Measurements from ENCODE around the gene CCIN.

Gene CCIN

DNA sequence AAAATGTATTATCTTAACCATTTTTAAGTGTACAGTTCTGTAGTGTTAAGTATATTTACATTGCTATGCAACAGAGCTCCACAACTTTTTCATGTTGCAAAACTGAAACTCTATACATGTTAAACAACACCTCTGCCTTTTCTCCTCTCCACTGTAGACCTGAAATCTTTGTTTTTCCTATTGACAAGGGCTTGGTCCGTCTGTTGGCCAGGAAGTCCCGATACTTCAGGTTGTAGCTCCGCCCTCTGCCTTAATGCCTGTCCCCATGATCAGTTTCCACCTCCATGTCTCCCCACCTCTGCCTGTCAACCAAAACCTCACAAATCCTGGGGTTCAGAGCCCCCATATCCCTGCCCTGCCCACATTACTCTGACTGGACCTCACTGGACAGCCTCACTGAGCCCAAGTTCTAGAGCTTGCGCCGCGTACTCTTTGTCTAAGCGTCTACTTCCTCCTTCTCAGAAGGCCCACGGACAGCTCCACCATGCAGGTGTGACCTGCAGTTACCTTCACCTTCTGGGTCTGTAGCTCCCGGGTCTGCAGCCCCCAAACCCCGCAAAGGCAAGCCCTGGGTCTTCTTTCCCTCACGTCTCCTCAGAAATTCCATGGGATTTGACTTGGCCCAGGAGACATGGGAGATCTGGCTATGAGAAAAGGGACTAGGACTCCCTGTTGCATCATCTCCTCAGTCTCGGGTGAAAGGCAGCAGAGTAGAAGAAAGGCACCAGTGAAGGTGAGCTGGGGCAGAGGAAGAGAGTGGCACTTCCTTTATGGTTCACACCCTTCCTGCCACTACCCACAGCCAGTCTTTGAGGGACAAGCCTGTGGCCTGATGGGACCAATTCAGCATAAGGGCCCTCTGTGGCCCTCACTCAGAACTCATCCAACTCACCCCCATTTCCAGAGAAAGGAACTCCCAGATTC lies 24.6 kb upstream of the CCIN start:
- no peak overlapping the region for H2BK15ac ChIP-seq (ENCODE audit: low read length)
- H3K4me1 ChIP-seq (ENCODE audit: control insufficient read depth in 2 of 2, insufficient read depth in 1 of 2, low read depth in 1 of 2, low read length in 2 of 2), result peaks cover 0 to 2% of the 10 kb centered on the region in 2 donors
- H3K14ac ChIP-seq (ENCODE audit: low read length), result peak overlapping the region; percentile 26
- no peaks in the 10 kb centered on the region for H3K79me1 ChIP-seq (ENCODE audit: low read depth, low read length)
- H3K4me2 ChIP-seq (ENCODE audit: insufficient read depth, low read length, poor library complexity, severe bottlenecking), result no peak overlapping the region
- H3K4ac ChIP-seq (ENCODE audit: low read length), result no peak overlapping the region
- H2AK5ac ChIP-seq (ENCODE audit: low read depth, low read length), result no peak overlapping the region
- H2BK5ac ChIP-seq (ENCODE audit: low read length), result no peak overlapping the region
- no peak overlapping the region for H2BK120ac ChIP-seq (ENCODE audit: low read depth, low read length)
- H2AFZ ChIP-seq (ENCODE audit: low read length), result no peak overlapping the region
- no peak overlapping the region for H4K8ac ChIP-seq (ENCODE audit: low read depth, low read length)
- H3K23ac ChIP-seq (ENCODE audit: low read depth, low read length, poor library complexity), result no peak overlapping the region
- H3K27ac ChIP-seq (replicated peaks; ENCODE audit: low read length), result no peak overlapping the region
- H3K27me3 ChIP-seq (ENCODE audit: control insufficient read depth in 3 of 3, insufficient read depth in 3 of 3, low read depth in 1 of 3, low read length in 3 of 3), result no peaks in the 10 kb centered on the region
- H3K9ac ChIP-seq (ENCODE audit: low read depth, low read length, poor library complexity), result no peak overlapping the region
- no peak overlapping the region for H4K91ac ChIP-seq (ENCODE audit: low read depth, low read length, poor library complexity)
- no peak overlapping the region for H3K4me3 ChIP-seq (ENCODE audit: low read length in 2 of 2)
- peaks cover 12% of the 10 kb centered on the region in 2 donors for H3K36me3 ChIP-seq (replicated peaks in 1 of 2; ENCODE audit: control insufficient read depth in 2 of 2, insufficient read depth in 2 of 2, low read length in 2 of 2)
- no peak overlapping the region for H2BK12ac ChIP-seq (ENCODE audit: low read length)
- WGBS, 2 donors (ENCODE audit: extremely low coverage in 2 of 2, insufficient read length in 2 of 2, insufficient replicate concordance in 1 of 2), result no CpG with 5 or more reads among the region's 12 CpGs
- peaks cover 6 to 8% of the 10 kb centered on the region in 2 donors for H3K9me3 ChIP-seq (replicated peaks in 1 of 2; ENCODE audit: control insufficient read depth in 2 of 2, insufficient read depth in 1 of 2, low read depth in 1 of 2, low read length in 2 of 2)
- DNase-seq (ENCODE audit: low spot score), result no peak
- H3K18ac ChIP-seq (ENCODE audit: low read length), result peak overlapping the region; percentile 49

DNA sequence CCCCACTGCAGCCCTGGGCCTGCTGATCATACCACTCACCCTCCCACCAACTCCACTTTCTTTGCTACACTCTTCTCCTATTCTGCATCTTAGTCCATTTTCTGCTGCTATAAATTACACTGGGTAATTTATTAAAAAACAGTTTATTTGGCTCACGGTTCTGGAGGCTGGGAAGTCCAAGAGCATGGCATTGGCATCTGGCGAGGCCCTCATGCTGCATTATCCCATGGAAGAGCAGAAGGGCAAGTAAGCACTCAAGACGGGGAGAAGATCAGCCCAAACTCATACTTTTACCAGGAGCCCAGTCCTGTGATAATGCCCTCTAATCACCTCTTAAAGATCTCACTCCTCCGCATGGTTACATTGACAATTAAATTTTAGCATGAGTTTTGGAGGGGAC lies 23.2 kb upstream of the CCIN start:
- Histone ChIP-seq H3K27me3 (ENCODE audit: control insufficient read depth in 3 of 3, insufficient read depth in 3 of 3, low read depth in 1 of 3, low read length in 3 of 3) (no peaks in the 10 kb centered on the region), H3K27ac (replicated peaks; ENCODE audit: low read length) (no peak overlapping the region), H3K18ac (ENCODE audit: low read length) (no peak overlapping the region), H3K23ac (ENCODE audit: low read depth, low read length, poor library complexity) (no peak overlapping the region), H2BK120ac (ENCODE audit: low read depth, low read length) (no peak overlapping the region), H3K14ac (ENCODE audit: low read length) (no peak overlapping the region), H2AFZ (ENCODE audit: low read length) (no peak overlapping the region), H3K9me3 (replicated peaks in 1 of 2; ENCODE audit: control insufficient read depth in 2 of 2, insufficient read depth in 1 of 2, low read depth in 1 of 2, low read length in 2 of 2) (peaks cover 6 to 8% of the 10 kb centered on the region in 2 donors), H3K79me1 (ENCODE audit: low read depth, low read length) (no peaks in the 10 kb centered on the region), H4K91ac (ENCODE audit: low read depth, low read length, poor library complexity) (no peak overlapping the region), H2BK15ac (ENCODE audit: low read length) (no peak overlapping the region), H3K4me3 (ENCODE audit: low read length in 2 of 2) (no peak overlapping the region), H4K8ac (ENCODE audit: low read depth, low read length) (no peak overlapping the region), H2BK12ac (ENCODE audit: low read length) (no peak overlapping the region), H3K9ac (ENCODE audit: low read depth, low read length, poor library complexity) (no peak overlapping the region), H3K4me2 (ENCODE audit: insufficient read depth, low read length, poor library complexity, severe bottlenecking) (no peak overlapping the region), H3K4me1 (ENCODE audit: control insufficient read depth in 2 of 2, insufficient read depth in 1 of 2, low read depth in 1 of 2, low read length in 2 of 2) (peaks cover 0 to 2% of the 10 kb centered on the region in 2 donors), H3K4ac (ENCODE audit: low read length) (no peak overlapping the region), H2BK5ac (ENCODE audit: low read length) (no peak overlapping the region), H3K36me3 (replicated peaks in 1 of 2; ENCODE audit: control insufficient read depth in 2 of 2, insufficient read depth in 2 of 2, low read length in 2 of 2) (peaks cover 12 to 14% of the 10 kb centered on the region in 2 donors), H2AK5ac (ENCODE audit: low read depth, low read length) (no peak overlapping the region)
- no CpG with 5 or more reads among the region's 4 CpGs for WGBS, 2 donors (ENCODE audit: extremely low coverage in 2 of 2, insufficient read length in 2 of 2, insufficient replicate concordance in 1 of 2)
- DNase-seq (ENCODE audit: low spot score), result no peak

DNA sequence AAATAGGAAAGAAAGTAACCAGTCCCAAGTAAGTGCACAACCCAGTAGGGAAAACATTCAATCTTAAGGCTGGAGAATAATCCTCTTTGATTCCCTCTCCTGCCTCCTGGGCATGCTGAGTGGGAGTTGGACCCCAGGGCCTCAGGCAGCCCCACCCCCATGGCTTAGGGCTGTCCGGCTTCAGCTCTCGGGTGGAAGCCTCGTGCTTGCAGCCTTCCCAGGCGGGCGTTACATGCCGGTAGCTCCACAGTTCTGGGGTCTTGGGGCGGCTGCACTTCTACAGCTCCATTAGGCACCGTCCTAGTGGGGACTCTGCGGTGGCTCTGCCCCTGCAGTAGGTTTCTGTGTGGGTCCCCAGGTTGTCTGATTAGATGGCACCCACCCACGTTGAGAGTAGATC lies 22.5 kb upstream of the CCIN start:
- Histone ChIP-seq H3K4me3 (ENCODE audit: low read length in 2 of 2) (no peak overlapping the region), H2AFZ (ENCODE audit: low read length) (no peak overlapping the region), H2BK15ac (ENCODE audit: low read length) (no peak overlapping the region), H2AK5ac (ENCODE audit: low read depth, low read length) (no peak overlapping the region), H3K27ac (replicated peaks; ENCODE audit: low read length) (no peak overlapping the region), H3K27me3 (ENCODE audit: control insufficient read depth in 3 of 3, insufficient read depth in 3 of 3, low read depth in 1 of 3, low read length in 3 of 3) (no peaks in the 10 kb centered on the region), H4K91ac (ENCODE audit: low read depth, low read length, poor library complexity) (no peak overlapping the region), H3K36me3 (replicated peaks in 1 of 2; ENCODE audit: control insufficient read depth in 2 of 2, insufficient read depth in 2 of 2, low read length in 2 of 2) (peaks cover 12 to 14% of the 10 kb centered on the region in 2 donors), H3K79me1 (ENCODE audit: low read depth, low read length) (no peaks in the 10 kb centered on the region), H4K8ac (ENCODE audit: low read depth, low read length) (no peak overlapping the region), H3K4me1 (ENCODE audit: control insufficient read depth in 2 of 2, insufficient read depth in 1 of 2, low read depth in 1 of 2, low read length in 2 of 2) (peaks cover 0 to 2% of the 10 kb centered on the region in 2 donors), H3K23ac (ENCODE audit: low read depth, low read length, poor library complexity) (no peak overlapping the region), H3K4me2 (ENCODE audit: insufficient read depth, low read length, poor library complexity, severe bottlenecking) (no peak overlapping the region), H2BK120ac (ENCODE audit: low read depth, low read length) (no peak overlapping the region), H3K4ac (ENCODE audit: low read length) (no peak overlapping the region), H3K9ac (ENCODE audit: low read depth, low read length, poor library complexity) (no peak overlapping the region), H3K18ac (ENCODE audit: low read length) (peak overlapping the region; percentile 49), H3K14ac (ENCODE audit: low read length) (no peak overlapping the region), H2BK12ac (ENCODE audit: low read length) (no peak overlapping the region), H2BK5ac (ENCODE audit: low read length) (no peak overlapping the region), H3K9me3 (replicated peaks in 1 of 2; ENCODE audit: control insufficient read depth in 2 of 2, insufficient read depth in 1 of 2, low read depth in 1 of 2, low read length in 2 of 2) (peaks cover 6 to 8% of the 10 kb centered on the region in 2 donors)
- WGBS, 2 donors (ENCODE audit: extremely low coverage in 2 of 2, insufficient read length in 2 of 2, insufficient replicate concordance in 1 of 2), result no CpG with 5 or more reads among the region's 10 CpGs
- DNase-seq (ENCODE audit: low spot score), result no peak

GRCh38 chr9:36147441-36148175 lies 21.6 kb upstream of the CCIN start:
- H3K27me3 ChIP-seq (ENCODE audit: control insufficient read depth in 3 of 3, insufficient read depth in 3 of 3, low read depth in 1 of 3, low read length in 3 of 3), result no peaks in the 10 kb centered on the region
- H3K14ac ChIP-seq (ENCODE audit: low read length), result no peak overlapping the region
- no peak overlapping the region for H2BK5ac ChIP-seq (ENCODE audit: low read length)
- H3K36me3 ChIP-seq (replicated peaks in 1 of 2; ENCODE audit: control insufficient read depth in 2 of 2, insufficient read depth in 2 of 2, low read length in 2 of 2), result peaks cover 12 to 14% of the 10 kb centered on the region in 2 donors
- H4K91ac ChIP-seq (ENCODE audit: low read depth, low read length, poor library complexity), result no peak overlapping the region
- H4K8ac ChIP-seq (ENCODE audit: low read depth, low read length), result no peak overlapping the region
- H3K27ac ChIP-seq (replicated peaks; ENCODE audit: low read length), result no peak overlapping the region
- peaks cover 0 to 2% of the 10 kb centered on the region in 2 donors for H3K4me1 ChIP-seq (ENCODE audit: control insufficient read depth in 2 of 2, insufficient read depth in 1 of 2, low read depth in 1 of 2, low read length in 2 of 2)
- H3K4ac ChIP-seq (ENCODE audit: low read length), result no peak overlapping the region
- H2BK15ac ChIP-seq (ENCODE audit: low read length), result peak overlapping the region; percentile 49
- H3K4me3 ChIP-seq (ENCODE audit: low read length in 2 of 2), result no peak overlapping the region
- H2BK120ac ChIP-seq (ENCODE audit: low read depth, low read length), result no peak overlapping the region
- H3K23ac ChIP-seq (ENCODE audit: low read depth, low read length, poor library complexity), result no peak overlapping the region
- no peak overlapping the region for H2AK5ac ChIP-seq (ENCODE audit: low read depth, low read length)
- no peaks in the 10 kb centered on the region for H3K79me1 ChIP-seq (ENCODE audit: low read depth, low read length)
- WGBS, 2 donors (ENCODE audit: extremely low coverage in 2 of 2, insufficient read length in 2 of 2, insufficient replicate concordance in 1 of 2), result no CpG with 5 or more reads among the region's 14 CpGs
- no peak overlapping the region for H2AFZ ChIP-seq (ENCODE audit: low read length)
- H3K9ac ChIP-seq (ENCODE audit: low read depth, low read length, poor library complexity), result peak overlapping the region; percentile 38
- peaks cover 6 to 8% of the 10 kb centered on the region in 2 donors for H3K9me3 ChIP-seq (replicated peaks in 1 of 2; ENCODE audit: control insufficient read depth in 2 of 2, insufficient read depth in 1 of 2, low read depth in 1 of 2, low read length in 2 of 2)
- peak overlapping the region; percentile 7 for H3K18ac ChIP-seq (ENCODE audit: low read length)
- H3K4me2 ChIP-seq (ENCODE audit: insufficient read depth, low read length, poor library complexity, severe bottlenecking), result no peak overlapping the region
- DNase-seq (ENCODE audit: low spot score), result no peak
- H2BK12ac ChIP-seq (ENCODE audit: low read length), result no peak overlapping the region
